ENCODE results near the gene C8B.

- TF ChIP-seq, protein P1, sequence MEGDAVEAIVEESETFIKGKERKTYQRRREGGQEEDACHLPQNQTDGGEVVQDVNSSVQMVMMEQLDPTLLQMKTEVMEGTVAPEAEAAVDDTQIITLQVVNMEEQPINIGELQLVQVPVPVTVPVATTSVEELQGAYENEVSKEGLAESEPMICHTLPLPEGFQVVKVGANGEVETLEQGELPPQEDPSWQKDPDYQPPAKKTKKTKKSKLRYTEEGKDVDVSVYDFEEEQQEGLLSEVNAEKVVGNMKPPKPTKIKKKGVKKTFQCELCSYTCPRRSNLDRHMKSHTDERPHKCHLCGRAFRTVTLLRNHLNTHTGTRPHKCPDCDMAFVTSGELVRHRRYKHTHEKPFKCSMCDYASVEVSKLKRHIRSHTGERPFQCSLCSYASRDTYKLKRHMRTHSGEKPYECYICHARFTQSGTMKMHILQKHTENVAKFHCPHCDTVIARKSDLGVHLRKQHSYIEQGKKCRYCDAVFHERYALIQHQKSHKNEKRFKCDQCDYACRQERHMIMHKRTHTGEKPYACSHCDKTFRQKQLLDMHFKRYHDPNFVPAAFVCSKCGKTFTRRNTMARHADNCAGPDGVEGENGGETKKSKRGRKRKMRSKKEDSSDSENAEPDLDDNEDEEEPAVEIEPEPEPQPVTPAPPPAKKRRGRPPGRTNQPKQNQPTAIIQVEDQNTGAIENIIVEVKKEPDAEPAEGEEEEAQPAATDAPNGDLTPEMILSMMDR (IDR thresholded peaks at IDR 0.05), result no peak
- TF ChIP-seq POLR2A (IDR thresholded peaks at IDR 0.05), result no peak
- no peak for TF ChIP-seq EP300 (IDR thresholded peaks at IDR 0.05; ENCODE audit: low read depth)
Measured at GRCh38 chr1:56973923-56974742, 8.3 kb upstream of the C8B start.
